HFF-Myc (cell line): Measurements from ENCODE around the gene ANKRD23.

Source experiments
- DNase-seq: peaks from one replicate; pipeline ENCODE4 v3.0.0-alpha.2; 2011; ENCODE audit warnings: low read depth; ENCODE audit errors: extremely low read depth
- H3K4me3 ChIP-seq: replicated peaks from 2 replicates; pipeline ENCODE4 v1.5.1; 2011; ENCODE audit warnings: low read depth, mild to moderate bottlenecking, control low read depth, low read length
- TF ChIP-seq, protein P1 (sequence below): IDR thresholded peaks from 2 replicates; pipeline ENCODE4 v1.5.1; 2012; ENCODE audit warnings: mild to moderate bottlenecking, low read depth, low read length, control low read depth; ENCODE audit errors: missing control alignments

Gene ANKRD23

GRCh38 chr2:96832754-96833507, 10.9 kb downstream of the ANKRD23 start:
- TF ChIP-seq, protein P1, sequence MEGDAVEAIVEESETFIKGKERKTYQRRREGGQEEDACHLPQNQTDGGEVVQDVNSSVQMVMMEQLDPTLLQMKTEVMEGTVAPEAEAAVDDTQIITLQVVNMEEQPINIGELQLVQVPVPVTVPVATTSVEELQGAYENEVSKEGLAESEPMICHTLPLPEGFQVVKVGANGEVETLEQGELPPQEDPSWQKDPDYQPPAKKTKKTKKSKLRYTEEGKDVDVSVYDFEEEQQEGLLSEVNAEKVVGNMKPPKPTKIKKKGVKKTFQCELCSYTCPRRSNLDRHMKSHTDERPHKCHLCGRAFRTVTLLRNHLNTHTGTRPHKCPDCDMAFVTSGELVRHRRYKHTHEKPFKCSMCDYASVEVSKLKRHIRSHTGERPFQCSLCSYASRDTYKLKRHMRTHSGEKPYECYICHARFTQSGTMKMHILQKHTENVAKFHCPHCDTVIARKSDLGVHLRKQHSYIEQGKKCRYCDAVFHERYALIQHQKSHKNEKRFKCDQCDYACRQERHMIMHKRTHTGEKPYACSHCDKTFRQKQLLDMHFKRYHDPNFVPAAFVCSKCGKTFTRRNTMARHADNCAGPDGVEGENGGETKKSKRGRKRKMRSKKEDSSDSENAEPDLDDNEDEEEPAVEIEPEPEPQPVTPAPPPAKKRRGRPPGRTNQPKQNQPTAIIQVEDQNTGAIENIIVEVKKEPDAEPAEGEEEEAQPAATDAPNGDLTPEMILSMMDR, result no peak
- no peak for DNase-seq
- H3K4me3 ChIP-seq, result no peak overlapping the region

DNA sequence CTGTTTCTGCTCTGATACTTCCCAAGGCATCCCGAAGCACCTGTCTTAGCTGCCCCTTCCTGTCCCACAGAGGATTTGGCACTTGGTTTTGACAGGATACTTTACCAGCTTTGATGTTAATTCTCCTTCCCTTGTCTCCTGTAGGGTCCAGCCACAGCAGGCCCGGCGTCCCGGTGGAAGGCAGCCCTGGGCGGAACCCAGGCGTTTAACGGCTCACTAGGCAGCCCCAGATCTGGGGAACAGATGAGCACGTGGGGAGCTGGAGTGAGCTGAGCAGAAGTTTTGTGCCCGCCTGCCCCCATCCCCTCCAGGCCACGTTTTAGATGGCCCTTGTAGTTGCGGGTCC, 11.4 kb downstream of the ANKRD23 start:
- DNase-seq, result no peak
- TF ChIP-seq, protein P1, result no peak
- no peak overlapping the region for H3K4me3 ChIP-seq

DNA sequence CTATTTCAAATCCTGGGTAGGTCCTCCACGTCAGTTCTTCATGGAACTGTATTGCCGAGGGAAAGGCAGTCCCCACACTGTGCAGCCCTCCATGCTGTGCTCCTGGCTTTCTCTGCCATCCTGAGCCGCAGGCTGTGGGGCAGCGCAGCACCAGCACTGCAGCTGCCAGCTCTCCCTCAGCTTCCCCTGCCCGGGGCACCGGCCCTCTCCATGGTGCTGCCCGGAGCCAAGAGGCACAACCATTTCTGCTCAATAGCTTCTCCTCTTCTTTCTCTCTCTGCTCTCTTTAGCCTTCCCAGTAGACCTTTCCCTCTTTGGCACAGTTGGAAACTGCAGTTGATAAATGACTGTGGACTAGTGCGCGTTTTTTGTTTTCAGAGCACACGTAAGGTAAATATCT, 12.1 kb downstream of the ANKRD23 start:
- TF ChIP-seq, protein P1, result no peak
- DNase-seq, result no peak
- H3K4me3 ChIP-seq, result no peak overlapping the region

DNA sequence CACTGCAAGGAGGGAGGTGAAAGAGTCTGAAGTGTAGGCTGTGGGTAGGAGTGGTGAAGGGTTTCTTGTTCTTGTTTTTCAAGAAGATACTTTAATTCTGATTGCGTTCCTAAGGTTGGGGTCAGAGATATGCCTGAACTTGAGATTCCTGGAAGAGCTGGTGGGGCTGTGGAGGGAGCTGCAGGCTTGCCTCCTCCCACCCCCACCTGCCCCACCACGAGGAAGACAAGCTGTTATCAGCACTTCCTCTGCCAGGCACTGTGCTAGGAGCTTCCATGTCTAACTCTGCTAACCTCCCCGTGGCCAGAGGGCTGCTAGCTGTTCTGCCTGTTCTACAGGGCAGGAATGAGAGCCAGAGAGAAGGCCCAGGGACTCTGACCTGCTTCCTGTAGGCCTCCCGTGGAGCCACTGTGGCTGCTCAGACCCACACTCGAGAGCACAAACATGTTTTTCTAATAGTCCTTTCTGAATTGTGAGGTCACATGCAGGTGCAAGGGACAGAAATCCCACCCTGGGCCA, 13.7 kb downstream of the ANKRD23 start:
- DNase-seq, result no peak
- TF ChIP-seq, protein P1, result no peak
- no peak overlapping the region for H3K4me3 ChIP-seq

- no peak overlapping the region for H3K4me3 ChIP-seq
- TF ChIP-seq, protein P1, result no peak
- no peak for DNase-seq
These were observed 14.9 kb downstream of the ANKRD23 start for GRCh38 chr2:96828874-96829273.

DNA sequence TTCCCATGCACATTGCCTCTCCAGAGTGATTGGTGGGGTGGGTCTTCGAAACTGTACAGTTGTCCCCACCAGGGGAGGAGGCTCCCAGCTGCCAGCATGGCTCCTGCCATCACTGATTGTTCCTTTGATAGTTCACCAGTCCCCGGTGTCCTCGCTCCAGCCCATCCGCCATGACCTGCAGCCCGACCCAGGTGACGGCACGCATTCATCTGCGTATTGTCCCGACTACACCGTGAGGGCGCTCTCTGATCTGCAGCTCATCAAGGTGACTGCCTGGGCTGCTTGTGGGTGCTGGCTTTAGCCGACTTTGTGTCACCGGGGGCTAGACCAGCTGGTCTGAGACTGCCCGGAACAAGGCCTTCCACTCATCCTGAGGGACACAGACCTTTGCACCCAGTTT, 15.4 kb downstream of the ANKRD23 start:
- no peak for DNase-seq
- H3K4me3 ChIP-seq, result no peak overlapping the region
- TF ChIP-seq, protein P1, result no peak
